ENCODE data around the gene SAMD15.
"Not testable (repeated sequence)": the region's sequence is repeated elsewhere in the genome, so short reads cannot be mapped to it uniquely, and the experiment has no call there.

Gene SAMD15

DNA sequence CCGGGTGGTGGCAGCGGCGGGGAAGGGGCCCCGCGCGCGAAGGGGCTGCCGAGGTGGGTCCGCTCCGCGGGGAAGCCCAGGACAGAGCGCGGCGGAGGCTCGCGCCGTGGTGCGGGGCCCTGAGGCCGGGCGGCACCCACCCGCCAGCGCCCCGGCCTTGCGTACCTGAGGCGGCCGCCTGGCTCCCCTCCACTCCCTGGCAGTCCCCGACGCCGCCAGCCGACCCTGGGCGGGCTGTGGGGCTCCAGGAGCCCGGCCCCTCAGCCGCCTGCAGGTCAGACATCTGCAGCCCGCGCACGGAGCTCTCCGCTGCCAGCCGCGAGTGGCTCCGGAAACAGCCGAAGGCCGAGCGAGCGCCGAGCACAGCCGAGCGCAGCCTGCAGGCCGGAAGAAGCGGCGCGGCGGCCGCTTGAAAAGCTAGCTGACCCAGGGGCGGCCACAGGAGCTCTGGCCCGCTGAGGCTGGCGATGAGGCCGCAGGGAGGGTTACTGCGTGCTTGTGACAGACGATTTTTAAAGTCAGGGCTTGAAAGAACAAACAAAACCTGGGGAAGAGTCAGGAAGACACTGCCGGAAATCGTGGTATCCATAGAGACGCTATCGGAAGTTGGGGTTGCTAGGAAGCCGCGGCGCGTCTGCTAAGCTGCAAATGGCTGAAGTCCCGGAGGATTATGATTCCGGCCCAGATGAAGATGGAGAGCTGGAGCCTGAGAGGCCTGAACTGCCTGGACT is at the start of gene SAMD15, which contains the start of gene TMED8:
Gene SAMD15 (plus strand): TSS at position 609 of the 731 bp plus-strand sequence. CDS start 40 bp downstream, at position 649.
Gene TMED8 (minus strand): TSS at position 324 of the 731 bp plus-strand sequence. CDS start 41 bp downstream, at position 283.
- peak; percentile 87 to 90 for DNase-seq (ENCODE audit: low read depth in 1 of 2, low spot score in 1 of 2)
- in situ Hi-C loops (cut with HindIII; ENCODE audit: low pct_unique_long_range_greater_than_20kb, low sequenced_read_pairs) = no loop called here
- no peak for TF ChIP-seq JUND (IDR thresholded peaks at IDR 0.05; ENCODE audit: low read depth)

DNA sequence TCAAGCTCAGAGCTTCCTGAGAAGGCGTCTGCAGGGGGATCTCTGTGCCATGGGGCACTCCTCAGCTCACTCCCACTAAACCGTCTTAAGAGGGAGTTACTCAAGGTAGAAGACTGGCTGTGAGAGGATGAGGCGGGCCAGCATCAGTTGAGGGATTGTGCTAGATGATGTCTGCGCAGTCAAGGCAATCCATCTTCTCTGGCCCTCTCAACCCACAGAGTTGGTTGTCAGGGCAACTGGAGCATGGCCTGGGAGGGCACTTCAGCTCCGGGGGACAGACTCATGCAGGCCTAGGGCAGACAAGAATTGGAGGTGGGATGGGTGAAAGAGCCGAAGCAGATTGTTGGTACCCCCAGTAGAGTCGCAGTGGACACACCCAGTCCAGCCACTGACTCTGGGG is 47.3 kb upstream of the SAMD15 start:
- TF ChIP-seq JUND (IDR thresholded peaks at IDR 0.05; ENCODE audit: low read depth) = no peak
- in situ Hi-C loops (cut with HindIII; ENCODE audit: low pct_unique_long_range_greater_than_20kb, low sequenced_read_pairs) = no loop called here
- DNase-seq (ENCODE audit: low read depth in 1 of 2, low spot score in 1 of 2) = no peak

GRCh38 chr14:77335576-77335975 is 41.6 kb upstream of the SAMD15 start:
- in situ Hi-C loops (cut with HindIII; ENCODE audit: low pct_unique_long_range_greater_than_20kb, low sequenced_read_pairs) = no loop called here
- no peak for TF ChIP-seq JUND (IDR thresholded peaks at IDR 0.05; ENCODE audit: low read depth)
- no peak for DNase-seq (ENCODE audit: low read depth in 1 of 2, low spot score in 1 of 2)

DNA sequence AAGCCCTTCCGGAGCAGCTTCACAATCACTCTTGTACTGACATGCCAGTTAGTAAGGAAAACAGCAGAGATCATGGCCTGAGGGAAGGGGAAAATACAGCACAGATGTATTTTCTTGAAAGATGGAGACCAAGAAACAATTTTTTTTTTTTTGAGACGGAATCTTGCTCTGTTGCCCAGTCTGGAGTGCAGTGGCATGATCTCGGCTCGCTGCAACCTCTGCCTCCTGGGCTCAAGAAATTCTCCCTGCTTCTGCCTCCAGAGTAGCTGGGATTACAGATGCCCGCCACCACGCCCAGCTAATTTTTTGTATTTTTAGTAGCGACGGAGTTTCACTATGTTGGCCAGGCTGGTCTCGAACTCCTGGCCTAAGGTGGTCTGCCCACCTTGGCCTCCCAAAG is 39.9 kb upstream of the SAMD15 start:
- in situ Hi-C loops (cut with HindIII; ENCODE audit: low pct_unique_long_range_greater_than_20kb, low sequenced_read_pairs); DNase-seq (ENCODE audit: low read depth in 1 of 2, low spot score in 1 of 2): not testable (repeated sequence)

- DNase-seq (ENCODE audit: low read depth in 1 of 2, low spot score in 1 of 2) = no peak
- in situ Hi-C loops (cut with HindIII; ENCODE audit: low pct_unique_long_range_greater_than_20kb, low sequenced_read_pairs) = no loop called here
- TF ChIP-seq JUND (IDR thresholded peaks at IDR 0.05; ENCODE audit: low read depth) = no peak
These were observed 39.3 kb upstream of the SAMD15 start for GRCh38 chr14:77337880-77338279.

GRCh38 chr14:77338302-77338701 is 38.9 kb upstream of the SAMD15 start:
- no peak for DNase-seq (ENCODE audit: low read depth in 1 of 2, low spot score in 1 of 2)
- no peak for TF ChIP-seq JUND (IDR thresholded peaks at IDR 0.05; ENCODE audit: low read depth)
- in situ Hi-C loops (cut with HindIII; ENCODE audit: low pct_unique_long_range_greater_than_20kb, low sequenced_read_pairs) = no loop called here

- no peak for DNase-seq (ENCODE audit: low read depth in 1 of 2, low spot score in 1 of 2)
- in situ Hi-C loops (cut with HindIII; ENCODE audit: low pct_unique_long_range_greater_than_20kb, low sequenced_read_pairs) = no loop called here
- TF ChIP-seq JUND (IDR thresholded peaks at IDR 0.05; ENCODE audit: low read depth) = no peak
These were observed 37.8 kb upstream of the SAMD15 start for GRCh38 chr14:77339407-77339806.

- TF ChIP-seq JUND (IDR thresholded peaks at IDR 0.05; ENCODE audit: low read depth) = no peak
- no peak for DNase-seq (ENCODE audit: low read depth in 1 of 2, low spot score in 1 of 2)
- in situ Hi-C loops (cut with HindIII; ENCODE audit: low pct_unique_long_range_greater_than_20kb, low sequenced_read_pairs) = no loop called here
These were observed 36.8 kb upstream of the SAMD15 start for GRCh38 chr14:77340389-77340788.

DNA sequence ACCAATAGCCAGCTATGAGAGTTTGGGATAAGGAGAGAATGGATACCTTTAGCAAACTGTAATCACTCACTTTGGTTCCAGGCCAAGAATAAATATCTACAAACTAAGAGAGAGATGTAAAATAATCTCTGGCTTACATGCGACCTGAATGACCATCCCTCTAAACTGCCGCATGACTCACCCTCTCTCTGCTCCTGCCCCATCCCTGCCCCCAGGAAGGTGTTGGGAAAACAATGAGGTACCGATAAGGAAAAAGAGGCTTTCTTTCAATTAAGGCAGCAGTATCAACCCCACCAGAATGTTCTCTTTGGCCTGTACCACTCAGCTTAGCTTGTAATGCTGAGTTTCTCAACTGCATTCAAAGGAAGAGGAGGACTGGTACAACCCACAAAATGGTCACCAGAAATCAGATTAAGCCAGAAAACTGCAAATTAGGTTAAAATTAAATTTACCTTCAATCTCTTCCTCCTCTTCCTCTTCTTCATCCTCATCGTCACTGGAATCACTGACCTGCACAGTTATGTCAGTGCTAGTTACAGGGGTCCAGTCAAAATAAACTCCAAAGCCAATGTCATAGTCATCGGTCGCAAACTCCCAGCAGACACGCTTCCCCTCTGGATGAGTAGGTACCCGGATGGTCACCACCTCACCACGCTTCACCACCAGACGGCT is 34.3 kb upstream of the SAMD15 start:
- TF ChIP-seq JUND (IDR thresholded peaks at IDR 0.05; ENCODE audit: low read depth) = no peak
- in situ Hi-C loops (cut with HindIII; ENCODE audit: low pct_unique_long_range_greater_than_20kb, low sequenced_read_pairs) = no loop called here
- DNase-seq (ENCODE audit: low read depth in 1 of 2, low spot score in 1 of 2) = no peak

GRCh38 chr14:77343662-77344061 is 33.5 kb upstream of the SAMD15 start:
- no peak for TF ChIP-seq JUND (IDR thresholded peaks at IDR 0.05; ENCODE audit: low read depth)

GRCh38 chr14:77344377-77344996 is 32.7 kb upstream of the SAMD15 start:
- TF ChIP-seq JUND (IDR thresholded peaks at IDR 0.05; ENCODE audit: low read depth) = no peak
- DNase-seq (ENCODE audit: low read depth in 1 of 2, low spot score in 1 of 2) = no peak
- in situ Hi-C loops (cut with HindIII; ENCODE audit: low pct_unique_long_range_greater_than_20kb, low sequenced_read_pairs) = no loop called here

More at GRCh38 chr14:77343662-77344061, 33.5 kb upstream of the SAMD15 start:
- in situ Hi-C loops (cut with HindIII; ENCODE audit: low pct_unique_long_range_greater_than_20kb, low sequenced_read_pairs) = no loop called here
- DNase-seq (ENCODE audit: low read depth in 1 of 2, low spot score in 1 of 2) = no peak

- in situ Hi-C loops (cut with HindIII; ENCODE audit: low pct_unique_long_range_greater_than_20kb, low sequenced_read_pairs) = no loop called here
- no peak for DNase-seq (ENCODE audit: low read depth in 1 of 2, low spot score in 1 of 2)
- TF ChIP-seq JUND (IDR thresholded peaks at IDR 0.05; ENCODE audit: low read depth) = no peak
These were observed 30.7 kb upstream of the SAMD15 start for GRCh38 chr14:77346495-77346894.

GRCh38 chr14:77347751-77348150 is 29.4 kb upstream of the SAMD15 start:
- DNase-seq (ENCODE audit: low read depth in 1 of 2, low spot score in 1 of 2) = no peak
- in situ Hi-C loops (cut with HindIII; ENCODE audit: low pct_unique_long_range_greater_than_20kb, low sequenced_read_pairs) = no loop called here
- TF ChIP-seq JUND (IDR thresholded peaks at IDR 0.05; ENCODE audit: low read depth) = no peak

Measured in T47D (cell line).